IPS-18a (cell line): Measurements from ENCODE around the gene HMCN1.

Source experiments
- H3K27ac ChIP-seq: one replicate; pipeline ENCODE4 v1.5.1; 2013; ENCODE audit warnings: low read length
- H3K27me3 ChIP-seq: one replicate; pipeline ENCODE4 v1.6.1; 2013; ENCODE audit warnings: mild to moderate bottlenecking, low read length; ENCODE audit not compliant: control insufficient read depth, insufficient read depth
- H3K36me3 ChIP-seq: one replicate; pipeline ENCODE4 v1.6.1; 2013; ENCODE audit warnings: low read depth, low read length; ENCODE audit not compliant: control insufficient read depth
- H3K4me1 ChIP-seq: one replicate; pipeline ENCODE4 v1.6.1; 2013; ENCODE audit warnings: low read depth, low read length; ENCODE audit not compliant: control insufficient read depth
- H3K4me3 ChIP-seq: one replicate; pipeline ENCODE4 v1.5.1; 2013; ENCODE audit warnings: low read length
- H3K9ac ChIP-seq: one replicate; pipeline ENCODE4 v1.6.1; 2013; ENCODE audit warnings: mild to moderate bottlenecking, low read length, moderate library complexity
- H3K9me3 ChIP-seq: one replicate; pipeline ENCODE4 v1.6.1; 2013; ENCODE audit warnings: low read depth, low read length; ENCODE audit not compliant: control insufficient read depth

The HMCN1 gene

GRCh38 chr1:186104459-186104858, 370.3 kb downstream of the HMCN1 start:
- Histone ChIP-seq H3K4me1 (no peaks in the 10 kb centered on the region), H3K4me3 (no peak overlapping the region), H3K36me3 (no peaks in the 10 kb centered on the region), H3K9ac (no peak overlapping the region), H3K9me3 (no peaks in the 10 kb centered on the region), H3K27me3 (no peaks in the 10 kb centered on the region), H3K27ac (no peak overlapping the region)

- H3K9me3 ChIP-seq, result no peaks in the 10 kb centered on the region
- no peaks in the 10 kb centered on the region for H3K4me1 ChIP-seq
- no peaks in the 10 kb centered on the region for H3K27me3 ChIP-seq
- no peak overlapping the region for H3K9ac ChIP-seq
- H3K27ac ChIP-seq, result no peak overlapping the region
- H3K4me3 ChIP-seq, result no peak overlapping the region
- H3K36me3 ChIP-seq, result no peaks in the 10 kb centered on the region
Observed at GRCh38 chr1:186112280-186112679, 378.1 kb downstream of the HMCN1 start.

- Histone ChIP-seq H3K9ac (no peak overlapping the region), H3K27ac (no peak overlapping the region), H3K36me3 (no peaks in the 10 kb centered on the region), H3K4me3 (no peak overlapping the region), H3K9me3 (no peaks in the 10 kb centered on the region), H3K4me1 (no peaks in the 10 kb centered on the region), H3K27me3 (no peaks in the 10 kb centered on the region)
Observed at GRCh38 chr1:186113461-186113860, 379.3 kb downstream of the HMCN1 start.

GRCh38 chr1:186118724-186119123, 384.5 kb downstream of the HMCN1 start:
- H3K27me3 ChIP-seq, result no peaks in the 10 kb centered on the region
- no peaks in the 10 kb centered on the region for H3K9me3 ChIP-seq
- no peaks in the 10 kb centered on the region for H3K4me1 ChIP-seq
- no peak overlapping the region for H3K9ac ChIP-seq
- H3K36me3 ChIP-seq, result no peaks in the 10 kb centered on the region
- no peak overlapping the region for H3K4me3 ChIP-seq
- H3K27ac ChIP-seq, result no peak overlapping the region

- no peaks in the 10 kb centered on the region for H3K36me3 ChIP-seq
- H3K9me3 ChIP-seq, result no peaks in the 10 kb centered on the region
- H3K4me3 ChIP-seq, result no peak overlapping the region
- no peaks in the 10 kb centered on the region for H3K4me1 ChIP-seq
- H3K27me3 ChIP-seq, result no peaks in the 10 kb centered on the region
- H3K9ac ChIP-seq, result no peak overlapping the region
- no peak overlapping the region for H3K27ac ChIP-seq
Observed at GRCh38 chr1:186122837-186123236, 388.6 kb downstream of the HMCN1 start.

DNA sequence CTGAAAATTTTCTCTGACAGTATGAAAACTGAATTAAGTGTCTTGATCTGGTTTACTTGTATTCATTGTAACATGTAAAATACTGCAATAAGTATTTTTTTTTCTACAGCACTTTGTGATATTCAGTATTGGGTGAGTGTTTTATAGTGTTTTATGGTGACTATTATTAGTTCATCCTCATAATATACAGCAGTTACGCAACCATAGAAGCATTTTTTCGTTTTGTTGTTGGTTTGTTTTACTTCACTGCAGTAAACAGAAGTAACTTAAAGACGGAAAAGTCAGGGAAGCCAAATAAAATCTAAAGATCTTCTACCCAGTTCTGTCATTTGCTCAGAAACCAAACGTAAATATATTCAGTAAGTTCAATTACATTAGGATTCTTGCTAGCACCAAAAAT, 390.8 kb downstream of the HMCN1 start:
- no peaks in the 10 kb centered on the region for H3K27me3 ChIP-seq
- H3K4me3 ChIP-seq, result no peak overlapping the region
- H3K4me1 ChIP-seq, result no peaks in the 10 kb centered on the region
- no peaks in the 10 kb centered on the region for H3K36me3 ChIP-seq
- no peak overlapping the region for H3K9ac ChIP-seq
- no peak overlapping the region for H3K27ac ChIP-seq
- no peaks in the 10 kb centered on the region for H3K9me3 ChIP-seq

GRCh38 chr1:186125511-186125910, 391.3 kb downstream of the HMCN1 start:
- Histone ChIP-seq H3K9ac (no peak overlapping the region), H3K36me3 (no peaks in the 10 kb centered on the region), H3K4me3 (no peak overlapping the region), H3K27me3 (no peaks in the 10 kb centered on the region), H3K4me1 (no peaks in the 10 kb centered on the region), H3K27ac (no peak overlapping the region), H3K9me3 (no peaks in the 10 kb centered on the region)

- Histone ChIP-seq H3K4me3 (no peak overlapping the region), H3K4me1 (no peaks in the 10 kb centered on the region), H3K27ac (no peak overlapping the region), H3K9me3 (no peaks in the 10 kb centered on the region), H3K27me3 (no peaks in the 10 kb centered on the region), H3K9ac (no peak overlapping the region), H3K36me3 (no peaks in the 10 kb centered on the region)
Observed at GRCh38 chr1:186129758-186130157, 395.6 kb downstream of the HMCN1 start.

DNA sequence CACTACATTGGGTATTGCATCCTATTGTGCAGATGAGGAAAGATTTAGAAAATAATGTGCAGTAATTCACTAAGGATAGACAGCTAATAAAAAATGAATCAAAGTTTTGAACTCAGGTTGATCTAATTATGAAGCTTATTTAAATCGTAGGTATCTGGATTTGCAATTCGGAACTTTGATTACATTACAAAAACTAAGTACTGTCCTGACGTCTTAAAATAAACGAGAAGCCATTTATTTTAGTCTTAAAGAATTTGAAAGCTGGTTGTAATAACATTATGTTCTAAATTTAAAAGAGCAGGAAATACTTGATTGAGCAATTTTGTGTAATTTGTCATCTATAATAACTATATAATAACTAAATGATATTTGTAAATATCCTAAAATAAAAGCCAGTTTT, 404.9 kb downstream of the HMCN1 start:
- H3K9ac ChIP-seq, result no peak overlapping the region
- no peak overlapping the region for H3K27ac ChIP-seq
- no peaks in the 10 kb centered on the region for H3K9me3 ChIP-seq
- H3K4me1 ChIP-seq, result no peaks in the 10 kb centered on the region
- no peak overlapping the region for H3K4me3 ChIP-seq
- H3K27me3 ChIP-seq, result no peaks in the 10 kb centered on the region
- no peaks in the 10 kb centered on the region for H3K36me3 ChIP-seq

GRCh38 chr1:186139701-186140100, 405.5 kb downstream of the HMCN1 start:
- no peaks in the 10 kb centered on the region for H3K36me3 ChIP-seq
- no peak overlapping the region for H3K4me3 ChIP-seq
- H3K9me3 ChIP-seq, result no peaks in the 10 kb centered on the region
- H3K4me1 ChIP-seq, result no peaks in the 10 kb centered on the region
- H3K9ac ChIP-seq, result no peak overlapping the region
- no peaks in the 10 kb centered on the region for H3K27me3 ChIP-seq
- H3K27ac ChIP-seq, result no peak overlapping the region

DNA sequence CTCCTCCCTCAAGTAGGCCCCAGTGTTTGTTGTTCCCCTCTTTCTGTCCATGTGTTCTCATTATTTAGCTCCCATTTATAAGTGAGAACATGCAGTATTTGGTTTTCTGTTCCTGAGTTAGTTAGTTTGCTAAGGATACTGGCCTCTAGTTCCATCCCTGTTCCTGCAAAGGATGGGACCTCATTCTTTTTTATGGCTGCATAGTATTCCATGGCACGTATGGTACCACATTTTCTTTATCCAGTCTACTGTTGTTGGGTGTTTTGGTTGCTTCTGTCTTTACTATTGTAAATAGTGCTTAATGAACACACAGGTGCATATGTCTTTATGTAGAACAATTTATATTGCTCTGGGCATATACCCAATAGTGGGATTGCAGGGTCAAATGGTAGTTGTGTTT, 408.0 kb downstream of the HMCN1 start:
- H3K9me3 ChIP-seq, result no peaks in the 10 kb centered on the region
- no peak overlapping the region for H3K4me3 ChIP-seq
- no peaks in the 10 kb centered on the region for H3K27me3 ChIP-seq
- no peaks in the 10 kb centered on the region for H3K4me1 ChIP-seq
- H3K36me3 ChIP-seq, result no peaks in the 10 kb centered on the region
- H3K27ac ChIP-seq, result no peak overlapping the region
- no peak overlapping the region for H3K9ac ChIP-seq

DNA sequence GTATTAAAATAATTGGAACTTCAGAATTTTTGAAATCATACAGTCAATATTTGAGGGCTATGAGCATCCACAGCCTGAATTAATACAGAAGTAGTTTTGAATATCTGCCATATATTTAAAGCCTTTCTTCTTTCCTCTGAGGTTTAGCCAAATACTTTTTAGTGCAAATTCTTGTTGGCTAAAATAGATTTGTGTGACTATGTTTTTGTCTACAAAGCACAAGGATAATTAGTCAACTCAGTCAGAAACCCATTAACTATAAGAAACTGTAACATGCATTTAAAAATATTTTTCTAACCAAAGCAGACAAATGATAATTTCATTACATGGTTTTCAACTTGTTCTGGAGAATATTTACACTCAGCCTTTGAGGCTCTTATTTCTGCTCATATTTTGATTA, 408.7 kb downstream of the HMCN1 start:
- H3K9me3 ChIP-seq, result no peaks in the 10 kb centered on the region
- H3K4me1 ChIP-seq, result no peaks in the 10 kb centered on the region
- H3K27me3 ChIP-seq, result no peaks in the 10 kb centered on the region
- H3K36me3 ChIP-seq, result no peaks in the 10 kb centered on the region
- H3K9ac ChIP-seq, result no peak overlapping the region
- no peak overlapping the region for H3K4me3 ChIP-seq
- no peak overlapping the region for H3K27ac ChIP-seq
